GM23338 (cell line): Measurements from ENCODE around the gene PALM. TPM values are rescaled to one million over a fixed set of nuclear protein-coding genes. Genes with fewer than 3 reads are reported as not detected.

ENCODE experiments used
- ATAC-seq: fragments of 200-7000 bp; cut with Tn5 transposase; 3 replicates; pipeline ENCODE4 v1.9.1; 2020
- DNase-seq: peaks from one replicate; pipeline ENCODE4 v3.0.0-alpha.2; 2015; ENCODE audit warnings: low spot score
- H2AFZ ChIP-seq: fragments of 200-600 bp; sonication (generic); 2 replicates; pipeline ENCODE4 v1.8.0; 2016; ENCODE audit warnings: antibody characterized with exemption, mild to moderate bottlenecking, moderate library complexity
- H3F3A ChIP-seq: fragments of 200-600 bp; sonication (generic); replicated peaks from 2 replicates; pipeline ENCODE4 v1.8.0; 2017; ENCODE audit warnings: antibody characterized with exemption, mixed run types, low read depth
- H3K27ac ChIP-seq: fragments of 200-600 bp; sonication (generic); 2 replicates; pipeline ENCODE4 v1.6.1; 2016; ENCODE audit warnings: low read depth
- H3K27me3 ChIP-seq: fragments of 200-600 bp; sonication (generic); 2 replicates; pipeline ENCODE4 v1.8.0; 2016; ENCODE audit warnings: mild to moderate bottlenecking, mixed run types, moderate library complexity; ENCODE audit not compliant: insufficient read depth
- H3K36me3 ChIP-seq: fragments of 200-600 bp; sonication (generic); 2 replicates; pipeline ENCODE4 v1.8.0; 2016; ENCODE audit warnings: mild to moderate bottlenecking; ENCODE audit not compliant: insufficient read depth
- H3K4me1 ChIP-seq: fragments of 200-600 bp; sonication (generic); 2 replicates; pipeline ENCODE4 v1.8.0; 2016; ENCODE audit warnings: mild to moderate bottlenecking, moderate library complexity; ENCODE audit not compliant: insufficient read depth
- H3K4me2 ChIP-seq: fragments of 200-600 bp; sonication (generic); 2 replicates; pipeline ENCODE4 v1.7.1; 2017; ENCODE audit warnings: mixed run types
- H3K4me3 ChIP-seq: fragments of 200-600 bp; sonication (generic); 2 replicates; pipeline ENCODE4 v1.6.1; 2016; ENCODE audit warnings: mixed run types
- H3K79me2 ChIP-seq: fragments of 200-600 bp; sonication (generic); replicated peaks from 2 replicates; pipeline ENCODE4 v1.8.0; 2017; ENCODE audit warnings: mild to moderate bottlenecking; ENCODE audit not compliant: insufficient read depth
- H3K9me2 ChIP-seq: fragments of 200-600 bp; sonication (generic); 2 replicates; pipeline ENCODE4 v1.8.0; 2017; ENCODE audit not compliant: insufficient read depth
- H4K20me1 ChIP-seq: fragments of 200-600 bp; sonication (generic); replicated peaks from 2 replicates; pipeline ENCODE4 v1.8.0; 2017; ENCODE audit warnings: mild to moderate bottlenecking; ENCODE audit not compliant: insufficient read depth
- H3K27ac Mint-ChIP-seq: 2 replicates; pipeline ENCODE4 v1.8.0; 2020; ENCODE audit warnings: inconsistent platforms, mild to moderate bottlenecking, moderate library complexity, mixed read lengths
- H3K27me3 Mint-ChIP-seq: 3 replicates; pipeline ENCODE4 v1.8.0; 2022; ENCODE audit warnings: low read depth, mild to moderate bottlenecking, moderate library complexity, mixed read lengths, inconsistent platforms; ENCODE audit not compliant: insufficient read depth, poor library complexity
- H3K36me3 Mint-ChIP-seq: 3 replicates; pipeline ENCODE4 v1.8.0; 2021; ENCODE audit warnings: low read depth, mild to moderate bottlenecking, inconsistent platforms, moderate library complexity, mixed read lengths
- H3K4me1 Mint-ChIP-seq: 3 replicates; pipeline ENCODE4 v1.8.0; 2020; ENCODE audit warnings: mild to moderate bottlenecking, inconsistent platforms, mixed read lengths
- H3K4me3 Mint-ChIP-seq: 3 replicates; pipeline ENCODE4 v1.8.0; 2021; ENCODE audit warnings: moderate library complexity, mild to moderate bottlenecking, inconsistent platforms, mixed read lengths
- H3K9me3 Mint-ChIP-seq: 3 replicates; pipeline ENCODE4 v1.8.0; 2020; ENCODE audit warnings: moderate library complexity, mild to moderate bottlenecking, inconsistent platforms, mixed read lengths
- CREB1 ChIP-seq: fragments of 250-450 bp; sonication (Bioruptor Pico); IDR thresholded peaks from 2 replicates; pipeline ENCODE4 v1.5.0; 2020; ENCODE audit warnings: low read depth, mild to moderate bottlenecking, moderate library complexity
- CTCF ChIP-seq, 2 experiments: fragments of 200-600 bp in 1 of 2; sonication (generic) in 1 of 2; conservative IDR thresholded peaks; 2 replicates each; pipeline versions ENCODE4 v1.5.1 to v1.6.1; 2016 to 2017; ENCODE audit warnings: antibody characterized with exemption in 2 of 2, low read depth in 2 of 2, mild to moderate bottlenecking in 2 of 2, moderate library complexity in 1 of 2
- JUNB ChIP-seq: IDR thresholded peaks from one replicate; pipeline ENCODE4 v1.6.1; 2016; ENCODE audit warnings: antibody characterized with exemption; ENCODE audit not compliant: unreplicated experiment
- POLR2AphosphoS5 ChIP-seq: IDR thresholded peaks from 2 replicates; pipeline ENCODE4 v1.6.1; 2016; ENCODE audit warnings: antibody characterized with exemption, low read depth
- REST ChIP-seq: IDR thresholded peaks from one replicate; pipeline ENCODE4 v1.6.1; 2018; ENCODE audit warnings: antibody characterized with exemption; ENCODE audit not compliant: unreplicated experiment
- ZNF114 ChIP-seq: fragments of 250-450 bp; sonication (Bioruptor Pico); IDR thresholded peaks from 2 replicates; pipeline ENCODE4 v1.5.0; 2020; ENCODE audit warnings: mild to moderate bottlenecking, moderate library complexity
- polyA plus RNA-seq: library from polyadenylated mRNA; unstranded; fragments of >200 nt; fragmentation: Nextera tagmentation; extraction: Ambion mirVana; gene quantifications from 2 replicates; pipeline ENCODE4 v1.2.1, GENCODE V29; 2016
- total RNA-seq: library from RNA; depleted of rRNA; stranded (reverse); fragments of >200 nt; shearing (Covaris generic); gene quantifications from 2 replicates; pipeline ENCODE4 v1.2.3, GENCODE V29; 2014

PALM gene
- total and polyA plus RNA-seq, 2 experiments from 2014 or later = 3.8 to 26.1 TPM

GRCh38 chr19:679418-680286 is 29.1 kb upstream of the PALM start:
- TF ChIP-seq CREB1 = 0 out of 2 replicates have a peak, but pooled peaks have one; percentile 9
- no peak for TF ChIP-seq ZNF114 (CRISPR knock-in tag)

GRCh38 chr19:680287-681028 is 28.3 kb upstream of the PALM start:
- Histone ChIP-seq H3F3A (peaks cover 8% of the 10 kb centered on the region; the same call in 1 of the 2 replicates), H2AFZ (peak overlapping the region; percentile 92; the same call in 1 of the 2 replicates), H3K36me3 (no peaks in the 10 kb centered on the region), H4K20me1 (no peaks in the 10 kb centered on the region), H3K4me1 (0 out of 2 replicates have a peak, but pooled peaks cover 3% of the 10 kb centered on the region), H3K4me2 (peak overlapping the region; percentile 88), H3K79me2 (no peaks in the 10 kb centered on the region), H3K4me3 (peak overlapping the region; percentile 76), H3K27ac (peak overlapping the region; percentile 90; the same call in 1 of the 2 replicates), H3K9me2 (no peaks in the 10 kb centered on the region), H3K27me3 (peaks cover 16% of the 10 kb centered on the region)
- Mint-ChIP-seq H3K4me1 (no peaks in the 10 kb centered on the region; the same call in 2 of the 3 replicates), H3K4me3 (peak overlapping the region; percentile 91), H3K27me3 (peaks cover 19% of the 10 kb centered on the region), H3K9me3 (no peaks in the 10 kb centered on the region), H3K36me3 (no peaks in the 10 kb centered on the region), H3K27ac (peak overlapping the region; percentile 100)
- peak; percentile 97 for DNase-seq
- peak; percentile 70 for ATAC-seq
- TF ChIP-seq REST (no peak), CREB1 (peak; percentile 77), CTCF (conservative IDR thresholded peaks at IDR 0.05; ENCODE audit: low read depth in 2 of 2) (peak in 1 of 2 experiments; percentile 51; a peak in 3 of 4 replicates), POLR2AphosphoS5 (peak; percentile 70), JUNB (no peak)

More at GRCh38 chr19:679418-680286, 29.1 kb upstream of the PALM start:
- peak overlapping the region; percentile 91 for H3K4me3 Mint-ChIP-seq
- no peaks in the 10 kb centered on the region for H3K79me2 ChIP-seq
- 0 out of 2 replicates have a peak, but pooled peaks cover 3% of the 10 kb centered on the region for H3K4me1 ChIP-seq
- peak overlapping the region; percentile 82 for H3K4me2 ChIP-seq
- no peaks in the 10 kb centered on the region for H3K36me3 Mint-ChIP-seq
- no peak overlapping the region for H3K27ac ChIP-seq
- H3K27ac Mint-ChIP-seq = no peak overlapping the region
- H3K27me3 Mint-ChIP-seq = peaks cover 23% of the 10 kb centered on the region
- ATAC-seq (peak; percentile 28), DNase-seq (peak; percentile 68)
- H3K4me1 Mint-ChIP-seq = no peaks in the 10 kb centered on the region; the same call in 2 of the 3 replicates
- H3K9me2 ChIP-seq = no peaks in the 10 kb centered on the region
- peaks cover 16% of the 10 kb centered on the region for H3K27me3 ChIP-seq
- H4K20me1 ChIP-seq = no peaks in the 10 kb centered on the region
- H2AFZ ChIP-seq = peak overlapping the region; percentile 80; the same call in 1 of the 2 replicates
- H3K36me3 ChIP-seq = no peaks in the 10 kb centered on the region
- peaks cover 8% of the 10 kb centered on the region; the same call in 1 of the 2 replicates for H3F3A ChIP-seq
- H3K4me3 ChIP-seq = peak overlapping the region; percentile 75
- H3K9me3 Mint-ChIP-seq = no peaks in the 10 kb centered on the region
